Measurements from ENCODE around the gene LUC7L. TPM values are rescaled to one million over a fixed set of nuclear protein-coding genes. Genes with fewer than 3 reads are reported as not detected.
"Not testable (repeated sequence)": the region's sequence is repeated elsewhere in the genome, so short reads cannot be mapped to it uniquely, and the experiment has no call there.

LUC7L gene
- total and polyA plus RNA-seq, 10 of the 15 experiments (the other 5 are each of a cell fraction or from before 2014, with no cell fraction given), result 2.3 to 59.6 (median 44.1) TPM

DNA sequence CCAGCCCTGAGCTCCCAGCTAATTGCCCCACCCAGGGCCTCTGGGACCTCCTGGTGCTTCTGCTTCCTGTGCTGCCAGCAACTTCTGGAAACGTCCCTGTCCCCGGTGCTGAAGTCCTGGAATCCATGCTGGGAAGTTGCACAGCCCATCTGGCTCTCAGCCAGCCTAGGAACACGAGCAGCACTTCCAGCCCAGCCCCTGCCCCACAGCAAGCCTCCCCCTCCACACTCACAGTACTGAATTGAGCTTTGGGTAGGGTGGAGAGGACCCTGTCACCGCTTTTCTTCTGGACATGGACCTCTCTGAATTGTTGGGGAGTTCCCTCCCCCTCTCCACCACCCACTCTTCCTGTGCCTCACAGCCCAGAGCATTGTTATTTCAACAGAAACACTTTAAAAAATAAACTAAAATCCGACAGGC, 59.2 kb downstream of the LUC7L start:
- H3K27ac ChIP-seq (ENCODE audit: control insufficient read depth, insufficient read depth); intact Hi-C loops (cut with micrococcal nuclease; ENCODE audit: unreplicated experiment); FAIRE-seq; BruUV-seq (replicated peaks); POLR2A ChIA-PET; H3K9me3 ChIP-seq (replicated peaks; ENCODE audit: control insufficient read depth, insufficient read depth, low read length); H3K79me2 ChIP-seq (ENCODE audit: control insufficient read depth, insufficient read depth, low read length); in situ Hi-C loops (cut with MboI); RAD21 ChIA-PET (ENCODE audit: unreplicated experiment); DNase-seq (ENCODE audit: low read depth, low spot score); H3K4me1 ChIP-seq (ENCODE audit: control insufficient read depth, insufficient read depth, low read length); SMC1A ChIA-PET (ENCODE audit: uncharacterized antibody, unreplicated experiment); H3K36me3 ChIP-seq (ENCODE audit: control insufficient read depth in 2 of 2, insufficient read depth in 2 of 2, low read length in 1 of 2); H4K20me1 ChIP-seq (ENCODE audit: control insufficient read depth, insufficient read depth); H2AFZ ChIP-seq (ENCODE audit: control insufficient read depth, low read depth, low read length); H3K4me2 ChIP-seq (ENCODE audit: control insufficient read depth, insufficient read depth); H3K9ac ChIP-seq (ENCODE audit: control insufficient read depth, insufficient read depth, low read length); H3K4me3 ChIP-seq; ATAC-seq: not testable (repeated sequence)
- CTCF ChIA-PET, result interaction anchor here (1.0 kb wide), 1 partner anchor 63 kb away, joined by 3 read pairs; no protein-coding TSS in a partner anchor
- WGBS (ENCODE audit: insufficient coverage, insufficient replicate concordance, low lambda C conversion rate, missing lambda C conversion rate), result 4% methylated on average over 5 of the region's 5 CpGs
- H3K27me3 ChIP-seq (replicated peaks in 1 of 2; ENCODE audit: control insufficient read depth in 2 of 2, insufficient read depth in 2 of 2, low read length in 1 of 2), result peaks cover 13 to 26% of the 10 kb centered on the region in 2 experiments
- TF ChIP-seq, protein P1, sequence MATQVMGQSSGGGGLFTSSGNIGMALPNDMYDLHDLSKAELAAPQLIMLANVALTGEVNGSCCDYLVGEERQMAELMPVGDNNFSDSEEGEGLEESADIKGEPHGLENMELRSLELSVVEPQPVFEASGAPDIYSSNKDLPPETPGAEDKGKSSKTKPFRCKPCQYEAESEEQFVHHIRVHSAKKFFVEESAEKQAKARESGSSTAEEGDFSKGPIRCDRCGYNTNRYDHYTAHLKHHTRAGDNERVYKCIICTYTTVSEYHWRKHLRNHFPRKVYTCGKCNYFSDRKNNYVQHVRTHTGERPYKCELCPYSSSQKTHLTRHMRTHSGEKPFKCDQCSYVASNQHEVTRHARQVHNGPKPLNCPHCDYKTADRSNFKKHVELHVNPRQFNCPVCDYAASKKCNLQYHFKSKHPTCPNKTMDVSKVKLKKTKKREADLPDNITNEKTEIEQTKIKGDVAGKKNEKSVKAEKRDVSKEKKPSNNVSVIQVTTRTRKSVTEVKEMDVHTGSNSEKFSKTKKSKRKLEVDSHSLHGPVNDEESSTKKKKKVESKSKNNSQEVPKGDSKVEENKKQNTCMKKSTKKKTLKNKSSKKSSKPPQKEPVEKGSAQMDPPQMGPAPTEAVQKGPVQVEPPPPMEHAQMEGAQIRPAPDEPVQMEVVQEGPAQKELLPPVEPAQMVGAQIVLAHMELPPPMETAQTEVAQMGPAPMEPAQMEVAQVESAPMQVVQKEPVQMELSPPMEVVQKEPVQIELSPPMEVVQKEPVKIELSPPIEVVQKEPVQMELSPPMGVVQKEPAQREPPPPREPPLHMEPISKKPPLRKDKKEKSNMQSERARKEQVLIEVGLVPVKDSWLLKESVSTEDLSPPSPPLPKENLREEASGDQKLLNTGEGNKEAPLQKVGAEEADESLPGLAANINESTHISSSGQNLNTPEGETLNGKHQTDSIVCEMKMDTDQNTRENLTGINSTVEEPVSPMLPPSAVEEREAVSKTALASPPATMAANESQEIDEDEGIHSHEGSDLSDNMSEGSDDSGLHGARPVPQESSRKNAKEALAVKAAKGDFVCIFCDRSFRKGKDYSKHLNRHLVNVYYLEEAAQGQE (IDR thresholded peaks at IDR 0.05; ENCODE audit: low read depth, low read length), result peak; percentile 39; the same call in 1 of the 2 replicates

DNA sequence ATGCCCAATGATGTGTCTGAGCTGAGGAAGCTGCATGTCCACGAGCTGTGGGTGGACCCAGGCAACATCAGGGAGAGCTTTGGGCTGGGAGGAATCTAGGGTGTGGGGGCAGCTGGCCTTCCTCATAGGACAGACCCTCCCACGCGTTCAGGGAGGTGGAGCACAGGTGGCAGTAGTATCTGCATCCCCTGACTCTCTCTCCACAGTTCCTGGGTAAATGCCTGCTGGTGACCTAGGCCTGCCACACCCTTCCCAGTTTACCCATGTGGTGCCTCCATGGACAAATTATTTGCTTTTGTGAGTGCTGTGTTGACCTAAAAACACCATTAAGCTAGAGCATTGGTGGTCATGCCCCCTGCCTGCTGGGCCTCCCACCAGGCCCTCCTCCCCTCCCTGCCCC, 60.2 kb downstream of the LUC7L start:
- no peaks in the 10 kb centered on the region for H3K79me2 ChIP-seq (ENCODE audit: control insufficient read depth, insufficient read depth, low read length)
- peaks cover 3% of the 10 kb centered on the region; the same call in 1 of the 2 replicates for H3K4me1 ChIP-seq (ENCODE audit: control insufficient read depth, insufficient read depth, low read length)
- ChIA-PET CTCF (interaction anchor here (1.5 to 1.7 kb wide), 2 partner anchors 13 to 62 kb away, joined by 4 to 6 read pairs; no protein-coding TSS in a partner anchor), POLR2A (interaction anchor here (1.1 kb wide), 1 partner anchor 14 kb away, joined by 3 read pairs; no protein-coding TSS in a partner anchor), RAD21 (ENCODE audit: unreplicated experiment) (no interaction called here), SMC1A (ENCODE audit: uncharacterized antibody, unreplicated experiment) (no interaction called here)
- no TSS peak for BruUV-seq (replicated peaks)
- H3K4me3 ChIP-seq, result no peak overlapping the region
- H2AFZ ChIP-seq (ENCODE audit: control insufficient read depth, low read depth, low read length), result no peak overlapping the region
- in situ Hi-C loops (cut with MboI) (no loop called here), intact Hi-C loops (cut with micrococcal nuclease; ENCODE audit: unreplicated experiment) (no loop called here)
- DNase-seq (ENCODE audit: low read depth, low spot score), result no peak
- WGBS (ENCODE audit: insufficient coverage, insufficient replicate concordance, low lambda C conversion rate, missing lambda C conversion rate), result 0% methylated on average over 3 of the region's 3 CpGs
- H3K27ac ChIP-seq (ENCODE audit: control insufficient read depth, insufficient read depth), result no peak overlapping the region
- FAIRE-seq, result no peak
- H3K9ac ChIP-seq (ENCODE audit: control insufficient read depth, insufficient read depth, low read length), result no peak overlapping the region
- no peaks in the 10 kb centered on the region for H4K20me1 ChIP-seq (ENCODE audit: control insufficient read depth, insufficient read depth)
- H3K27me3 ChIP-seq (replicated peaks in 1 of 2; ENCODE audit: control insufficient read depth in 2 of 2, insufficient read depth in 2 of 2, low read length in 1 of 2), result peaks cover 9 to 24% of the 10 kb centered on the region in 2 experiments
- no peak overlapping the region for H3K4me2 ChIP-seq (ENCODE audit: control insufficient read depth, insufficient read depth)
- H3K36me3 ChIP-seq (ENCODE audit: control insufficient read depth in 2 of 2, insufficient read depth in 2 of 2, low read length in 1 of 2), result no peaks in the 10 kb centered on the region
- no peaks in the 10 kb centered on the region for H3K9me3 ChIP-seq (replicated peaks; ENCODE audit: control insufficient read depth, insufficient read depth, low read length)
- ATAC-seq, result no peak
- TF ChIP-seq, protein P2, sequence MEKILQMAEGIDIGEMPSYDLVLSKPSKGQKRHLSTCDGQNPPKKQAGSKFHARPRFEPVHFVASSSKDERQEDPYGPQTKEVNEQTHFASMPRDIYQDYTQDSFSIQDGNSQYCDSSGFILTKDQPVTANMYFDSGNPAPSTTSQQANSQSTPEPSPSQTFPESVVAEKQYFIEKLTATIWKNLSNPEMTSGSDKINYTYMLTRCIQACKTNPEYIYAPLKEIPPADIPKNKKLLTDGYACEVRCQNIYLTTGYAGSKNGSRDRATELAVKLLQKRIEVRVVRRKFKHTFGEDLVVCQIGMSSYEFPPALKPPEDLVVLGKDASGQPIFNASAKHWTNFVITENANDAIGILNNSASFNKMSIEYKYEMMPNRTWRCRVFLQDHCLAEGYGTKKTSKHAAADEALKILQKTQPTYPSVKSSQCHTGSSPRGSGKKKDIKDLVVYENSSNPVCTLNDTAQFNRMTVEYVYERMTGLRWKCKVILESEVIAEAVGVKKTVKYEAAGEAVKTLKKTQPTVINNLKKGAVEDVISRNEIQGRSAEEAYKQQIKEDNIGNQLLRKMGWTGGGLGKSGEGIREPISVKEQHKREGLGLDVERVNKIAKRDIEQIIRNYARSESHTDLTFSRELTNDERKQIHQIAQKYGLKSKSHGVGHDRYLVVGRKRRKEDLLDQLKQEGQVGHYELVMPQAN (conservative IDR thresholded peaks at IDR 0.05), result no peak
- TF ChIP-seq, protein P3, sequence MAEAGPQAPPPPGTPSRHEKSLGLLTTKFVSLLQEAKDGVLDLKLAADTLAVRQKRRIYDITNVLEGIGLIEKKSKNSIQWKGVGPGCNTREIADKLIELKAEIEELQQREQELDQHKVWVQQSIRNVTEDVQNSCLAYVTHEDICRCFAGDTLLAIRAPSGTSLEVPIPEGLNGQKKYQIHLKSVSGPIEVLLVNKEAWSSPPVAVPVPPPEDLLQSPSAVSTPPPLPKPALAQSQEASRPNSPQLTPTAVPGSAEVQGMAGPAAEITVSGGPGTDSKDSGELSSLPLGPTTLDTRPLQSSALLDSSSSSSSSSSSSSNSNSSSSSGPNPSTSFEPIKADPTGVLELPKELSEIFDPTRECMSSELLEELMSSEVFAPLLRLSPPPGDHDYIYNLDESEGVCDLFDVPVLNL (IDR thresholded peaks at IDR 0.05; ENCODE audit: low read depth, low read length), result no peak
- TF ChIP-seq IKZF2 (IDR thresholded peaks at IDR 0.05), result no peak
- no peak for TF ChIP-seq PAX8 (IDR thresholded peaks at IDR 0.05)
